CD4-positive, alpha-beta T cell treated with Interleukin-21 for 1 hour (primary cell): Measurements from ENCODE around the gene SAMD8.
"Not testable (repeated sequence)": the region's sequence is repeated elsewhere in the genome, so short reads cannot be mapped to it uniquely, and the experiment has no call there.

Experiments
- DNase-seq: peaks from one replicate; pipeline ENCODE4 v3.0.0-alpha.2; 2020

The SAMD8 gene

DNA sequence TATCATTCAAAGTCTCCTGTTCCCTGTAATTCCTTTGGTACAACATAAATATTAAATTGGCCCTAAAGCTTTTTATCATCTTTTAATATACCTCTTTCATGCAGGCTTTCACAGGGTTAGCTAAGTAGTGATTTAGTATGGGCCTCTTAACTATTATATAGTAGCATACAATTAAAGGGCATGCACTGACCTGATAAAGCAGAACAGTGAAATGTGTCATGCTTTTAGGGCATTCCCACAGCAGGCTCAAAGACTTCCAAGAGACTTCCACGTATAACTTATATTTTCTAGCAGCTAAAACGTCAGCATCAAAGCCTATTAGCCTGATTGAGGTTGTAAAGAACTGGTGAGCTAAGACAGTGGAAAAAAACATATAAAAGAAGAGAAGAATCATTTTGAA is 35.3 kb downstream of the SAMD8 start:
- DNase-seq: no peak

- no peak for DNase-seq
Measured at GRCh38 chr10:75150656-75151055, 39.2 kb downstream of the SAMD8 start.

DNA sequence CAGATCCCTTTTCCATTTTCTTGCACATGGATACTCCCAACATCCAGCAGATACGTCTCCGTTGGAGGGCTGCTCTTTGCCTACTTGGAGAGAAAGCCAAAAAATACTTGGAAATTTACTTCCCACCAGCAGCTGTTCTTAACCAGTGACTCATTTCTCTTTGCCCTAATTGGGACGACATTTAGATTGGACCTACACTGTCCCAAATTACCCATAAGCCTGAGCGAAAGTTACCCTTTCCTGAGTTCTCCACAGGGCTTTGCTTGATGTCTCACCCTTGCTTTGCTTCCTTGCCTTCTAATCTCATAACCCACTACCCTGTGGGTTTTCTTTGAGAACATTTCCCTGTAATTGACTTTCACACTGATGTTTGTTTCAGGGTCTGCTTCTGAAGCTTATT is 48.1 kb downstream of the SAMD8 start:
- no peak for DNase-seq

DNA sequence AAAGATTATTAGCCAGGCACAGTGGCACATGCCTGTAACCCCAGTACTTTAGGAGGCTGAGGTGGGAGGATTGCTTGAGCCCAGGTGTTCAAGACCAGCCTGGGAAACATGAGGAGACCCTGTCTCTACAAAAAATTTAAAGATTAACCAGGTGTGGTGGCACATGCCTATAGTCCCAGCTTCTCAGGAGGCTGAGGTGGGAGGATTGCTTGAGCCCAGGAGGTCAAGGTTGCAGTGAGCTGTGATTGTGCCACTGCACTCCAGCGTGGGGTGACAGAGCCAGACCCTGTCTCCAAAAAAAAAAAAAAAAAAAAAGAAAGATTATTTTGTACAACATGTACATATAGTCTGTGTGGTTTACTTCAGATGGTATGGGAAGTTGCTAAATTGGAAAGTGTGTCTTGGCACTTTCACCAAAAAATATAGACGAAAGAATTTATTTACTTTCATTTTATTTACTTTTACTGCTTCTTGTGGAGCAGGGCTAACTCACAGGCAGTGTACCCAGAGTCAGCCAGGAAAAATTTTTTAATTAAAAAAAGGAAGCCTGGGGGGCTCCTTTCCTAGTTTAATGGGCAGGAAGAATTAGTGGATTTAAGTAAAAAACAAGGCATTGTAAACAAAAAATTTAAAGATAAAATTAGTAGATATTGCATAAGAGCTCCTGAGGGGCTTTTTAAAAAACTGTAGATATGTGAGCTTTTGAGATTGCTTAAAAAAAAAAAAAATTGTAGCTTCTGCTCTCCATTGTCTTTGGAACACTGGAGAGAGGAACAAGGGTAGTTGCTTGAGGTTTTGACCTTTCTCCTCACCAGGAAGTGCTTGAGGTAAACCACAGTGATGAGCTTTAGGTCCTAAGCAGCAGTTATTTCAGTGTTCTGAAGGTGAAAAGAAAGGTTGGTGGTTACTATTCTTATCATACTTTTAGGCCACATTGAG is 54.5 kb downstream of the SAMD8 start:
- peak; percentile 47 for DNase-seq

GRCh38 chr10:75166623-75166972 is 55.1 kb downstream of the SAMD8 start:
- DNase-seq: no peak

GRCh38 chr10:75168275-75168674 is 56.8 kb downstream of the SAMD8 start:
- DNase-seq: no peak

- no peak for DNase-seq
Measured at GRCh38 chr10:75170215-75170614, 58.8 kb downstream of the SAMD8 start.

GRCh38 chr10:75175046-75175445 is 63.6 kb downstream of the SAMD8 start:
- no peak for DNase-seq

GRCh38 chr10:75176046-75176445 is 64.6 kb downstream of the SAMD8 start:
- no peak for DNase-seq

- no peak for DNase-seq
Measured at GRCh38 chr10:75176736-75177135, 65.3 kb downstream of the SAMD8 start.

GRCh38 chr10:75179657-75180177 is 68.3 kb downstream of the SAMD8 start:
- DNase-seq: no peak

- no peak for DNase-seq
Measured at GRCh38 chr10:75180592-75180991, 69.1 kb downstream of the SAMD8 start.

- no peak for DNase-seq
Measured at GRCh38 chr10:75181073-75181472, 69.6 kb downstream of the SAMD8 start.

DNA sequence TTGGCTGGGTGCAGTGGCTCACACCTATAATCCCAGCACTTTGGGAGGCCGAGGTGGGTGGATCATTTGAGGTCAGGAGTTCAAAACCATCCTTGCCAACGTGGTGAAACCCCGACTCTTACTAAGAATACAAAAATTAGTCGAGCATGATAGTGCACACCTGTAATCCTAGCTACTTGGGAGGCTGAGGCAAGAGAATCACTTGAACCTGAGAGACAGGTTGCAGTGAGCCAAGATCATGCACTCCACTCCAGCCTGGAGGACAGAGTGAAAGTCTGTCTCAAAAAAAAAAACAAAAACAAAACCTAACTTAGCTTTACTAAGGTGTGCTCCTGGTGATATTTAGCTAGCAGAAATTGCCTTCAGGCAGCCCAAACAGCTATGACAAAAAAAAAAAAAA is 74.9 kb downstream of the SAMD8 start:
- no peak for DNase-seq

GRCh38 chr10:75187961-75188426 is 76.5 kb downstream of the SAMD8 start:
- peak; percentile 85 for DNase-seq

DNA sequence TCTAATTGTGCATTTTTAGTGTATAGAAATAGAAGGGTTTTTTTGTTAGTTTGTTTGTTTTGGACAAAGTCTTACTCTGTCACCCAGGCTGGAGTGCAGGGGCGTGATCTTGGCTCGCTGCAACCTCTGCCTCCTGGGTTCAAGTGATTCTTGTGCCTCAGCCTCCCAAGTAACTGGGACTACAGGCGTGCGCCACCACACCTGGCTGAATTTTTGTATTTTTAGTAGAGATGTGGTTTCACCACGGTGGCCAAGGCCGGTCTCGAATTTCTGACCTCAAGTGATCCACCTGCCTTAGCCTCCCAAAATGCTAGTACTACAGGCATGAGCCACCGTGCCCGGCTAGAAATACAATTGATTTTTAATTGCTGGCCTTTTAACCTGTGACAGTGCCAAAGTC is 77.1 kb downstream of the SAMD8 start:
- DNase-seq: not testable (repeated sequence)

GRCh38 chr10:75189266-75190096 is 78.0 kb downstream of the SAMD8 start:
- no peak for DNase-seq

- no peak for DNase-seq
Measured at GRCh38 chr10:75191821-75192568, 80.5 kb downstream of the SAMD8 start.

GRCh38 chr10:75194625-75195024 is 83.2 kb downstream of the SAMD8 start:
- not testable (repeated sequence) for DNase-seq

DNA sequence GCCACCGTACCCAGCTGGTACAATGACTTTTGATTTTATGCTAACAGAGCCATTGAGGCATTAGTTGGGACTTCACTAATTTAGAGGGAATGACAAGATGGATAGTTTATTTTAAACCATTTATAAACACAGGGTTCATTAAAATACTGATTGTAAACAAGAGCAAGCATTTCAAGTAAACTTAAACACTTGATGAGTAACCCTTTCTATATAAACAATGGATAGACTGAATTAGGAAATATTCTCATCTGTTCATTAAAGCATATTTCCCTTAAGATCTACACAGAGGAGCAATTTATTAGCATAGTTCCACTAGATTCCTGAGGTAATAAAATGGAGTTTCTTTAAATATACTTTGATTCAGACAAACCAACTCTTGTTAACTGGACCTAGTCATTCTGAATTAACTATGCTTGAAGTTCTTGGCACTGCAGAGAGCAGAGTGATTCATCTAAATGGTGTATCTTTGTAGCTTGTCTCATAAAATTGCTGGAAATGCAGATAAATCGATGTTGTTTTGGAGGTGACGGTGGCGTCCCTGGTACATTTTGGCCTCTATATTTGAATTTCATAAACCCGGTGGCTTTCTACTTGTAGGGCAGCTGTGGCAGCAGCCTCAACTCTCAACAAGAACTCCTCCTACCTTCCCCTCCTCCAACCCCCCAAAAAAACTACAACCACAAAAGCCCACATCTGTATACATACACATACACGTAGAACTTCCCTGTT is 83.7 kb downstream of the SAMD8 start:
- no peak for DNase-seq

GRCh38 chr10:75197066-75197465 is 85.6 kb downstream of the SAMD8 start:
- no peak for DNase-seq

- no peak for DNase-seq
Measured at GRCh38 chr10:75197906-75198305, 86.5 kb downstream of the SAMD8 start.
